WTC11 (cell line): ENCODE results near the gene ZNF467.

Experiments
- ZNF396 ChIP-seq: fragments of 250-450 bp; sonication (Bioruptor Pico); IDR thresholded peaks from 2 replicates; pipeline ENCODE4 v1.8.0; 2021; ENCODE audit warnings: mild to moderate bottlenecking, moderate library complexity, borderline replicate concordance
- TF ChIP-seq, protein P1 (sequence below): sonication (generic); formaldehyde crosslinking; IDR thresholded peaks from 2 replicates; pipeline ENCODE4 v1.8.0; 2022; ENCODE audit warnings: mild to moderate bottlenecking, missing genetic modification reagents
- TF ChIP-seq, protein P2 (sequence below): fragments of 200-600 bp; IDR thresholded peaks from 2 replicates; pipeline ENCODE4 v1.8.0; 2022; ENCODE audit warnings: antibody characterized with exemption

DNA sequence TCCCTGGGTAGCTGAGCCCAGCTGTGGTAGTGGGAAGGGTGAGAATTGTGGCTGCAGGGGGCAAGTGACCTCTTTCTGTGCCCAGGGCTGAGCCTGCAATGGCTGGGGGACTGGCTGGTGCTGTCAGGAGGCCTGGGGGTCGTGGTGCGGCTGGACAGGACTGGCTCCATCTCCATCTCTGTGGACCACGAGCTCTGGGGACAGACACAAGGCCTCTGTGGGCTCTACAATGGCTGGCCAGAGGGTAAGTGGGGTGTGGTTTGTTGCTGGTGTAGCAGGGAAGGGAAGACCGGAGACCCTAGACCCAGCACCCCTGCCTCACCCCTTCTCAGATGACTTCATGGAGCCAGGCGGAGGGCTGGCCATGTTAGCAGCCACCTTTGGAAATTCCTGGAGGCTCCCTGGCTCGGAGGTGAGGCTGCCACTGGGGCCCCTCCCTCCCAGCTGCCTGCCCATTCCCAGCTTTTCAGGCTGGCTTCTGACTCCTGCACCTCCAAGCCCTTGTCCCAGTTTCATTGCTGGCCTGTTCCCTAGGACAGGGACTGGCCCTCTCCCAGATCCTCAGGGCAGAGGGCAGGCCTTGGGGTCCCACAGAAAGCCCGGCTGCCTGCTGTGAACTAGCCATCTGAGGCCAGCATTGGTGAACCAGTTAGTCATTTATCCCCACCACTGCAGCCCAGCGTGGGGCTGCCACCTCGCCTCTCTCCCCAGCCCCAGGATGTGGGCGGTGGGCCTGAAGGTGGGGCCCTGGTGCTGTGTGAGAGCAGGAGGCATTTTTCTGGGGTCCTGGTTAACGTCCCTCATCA, 5.5 kb upstream of the ZNF467 start:
- TF ChIP-seq, protein P1, sequence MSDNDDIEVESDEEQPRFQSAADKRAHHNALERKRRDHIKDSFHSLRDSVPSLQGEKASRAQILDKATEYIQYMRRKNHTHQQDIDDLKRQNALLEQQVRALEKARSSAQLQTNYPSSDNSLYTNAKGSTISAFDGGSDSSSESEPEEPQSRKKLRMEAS (CRISPR knock-in tag) = no peak
- TF ChIP-seq, protein P2, sequence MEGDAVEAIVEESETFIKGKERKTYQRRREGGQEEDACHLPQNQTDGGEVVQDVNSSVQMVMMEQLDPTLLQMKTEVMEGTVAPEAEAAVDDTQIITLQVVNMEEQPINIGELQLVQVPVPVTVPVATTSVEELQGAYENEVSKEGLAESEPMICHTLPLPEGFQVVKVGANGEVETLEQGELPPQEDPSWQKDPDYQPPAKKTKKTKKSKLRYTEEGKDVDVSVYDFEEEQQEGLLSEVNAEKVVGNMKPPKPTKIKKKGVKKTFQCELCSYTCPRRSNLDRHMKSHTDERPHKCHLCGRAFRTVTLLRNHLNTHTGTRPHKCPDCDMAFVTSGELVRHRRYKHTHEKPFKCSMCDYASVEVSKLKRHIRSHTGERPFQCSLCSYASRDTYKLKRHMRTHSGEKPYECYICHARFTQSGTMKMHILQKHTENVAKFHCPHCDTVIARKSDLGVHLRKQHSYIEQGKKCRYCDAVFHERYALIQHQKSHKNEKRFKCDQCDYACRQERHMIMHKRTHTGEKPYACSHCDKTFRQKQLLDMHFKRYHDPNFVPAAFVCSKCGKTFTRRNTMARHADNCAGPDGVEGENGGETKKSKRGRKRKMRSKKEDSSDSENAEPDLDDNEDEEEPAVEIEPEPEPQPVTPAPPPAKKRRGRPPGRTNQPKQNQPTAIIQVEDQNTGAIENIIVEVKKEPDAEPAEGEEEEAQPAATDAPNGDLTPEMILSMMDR = no peak
- no peak for TF ChIP-seq ZNF396 (CRISPR knock-in tag)
